Endothelial cell (in vitro differentiated cells): ENCODE measurements around the gene NFKB1. TPM values are rescaled to one million over a fixed set of nuclear protein-coding genes. Genes with fewer than 3 reads are reported as not detected.

ENCODE experiments used
- DNase-seq: peaks from one replicate; pipeline ENCODE4 v3.0.0; 2021; ENCODE audit warnings: low spot score
- H3K27ac Mint-ChIP-seq: one replicate; pipeline ENCODE4 v1.8.0; 2021; ENCODE audit warnings: mixed read lengths, inconsistent platforms; ENCODE audit not compliant: unreplicated experiment
- H3K27me3 Mint-ChIP-seq: one replicate; pipeline ENCODE4 v1.8.0; 2021; ENCODE audit warnings: mild to moderate bottlenecking, moderate library complexity, mixed read lengths, inconsistent platforms; ENCODE audit not compliant: unreplicated experiment
- H3K36me3 Mint-ChIP-seq: one replicate; pipeline ENCODE4 v1.8.0; 2021; ENCODE audit warnings: mild to moderate bottlenecking, low read depth, mixed read lengths, inconsistent platforms; ENCODE audit not compliant: unreplicated experiment
- H3K4me1 Mint-ChIP-seq: one replicate; pipeline ENCODE4 v1.8.0; 2021; ENCODE audit warnings: mild to moderate bottlenecking, mixed read lengths, inconsistent platforms; ENCODE audit not compliant: unreplicated experiment
- H3K4me3 Mint-ChIP-seq: one replicate; pipeline ENCODE4 v1.8.0; 2021; ENCODE audit warnings: mild to moderate bottlenecking, mixed read lengths, inconsistent platforms; ENCODE audit not compliant: unreplicated experiment
- H3K9me3 Mint-ChIP-seq: one replicate; pipeline ENCODE4 v1.8.0; 2021; ENCODE audit warnings: mixed read lengths, inconsistent platforms; ENCODE audit not compliant: unreplicated experiment
- total RNA-seq: library from RNA; stranded (reverse); fragmentation: NEBNext Ultra II Directional; extraction: Animal tissue kit (Norgen Biotek cat#: 25700); gene quantifications from one replicate; pipeline ENCODE4 v1.2.1, GENCODE V29; 2021; ENCODE audit not compliant: unreplicated experiment
- TF ChIP-seq, protein P1 (sequence below): fragments of 200-600 bp; sonication (generic); IDR thresholded peaks from one replicate; pipeline ENCODE4 v1.5.0; 2021; ENCODE audit warnings: antibody characterized with exemption; ENCODE audit not compliant: unreplicated experiment

The NFKB1 gene
- total RNA-seq, 1 donor from 2014 or later: 26.0 TPM

DNA sequence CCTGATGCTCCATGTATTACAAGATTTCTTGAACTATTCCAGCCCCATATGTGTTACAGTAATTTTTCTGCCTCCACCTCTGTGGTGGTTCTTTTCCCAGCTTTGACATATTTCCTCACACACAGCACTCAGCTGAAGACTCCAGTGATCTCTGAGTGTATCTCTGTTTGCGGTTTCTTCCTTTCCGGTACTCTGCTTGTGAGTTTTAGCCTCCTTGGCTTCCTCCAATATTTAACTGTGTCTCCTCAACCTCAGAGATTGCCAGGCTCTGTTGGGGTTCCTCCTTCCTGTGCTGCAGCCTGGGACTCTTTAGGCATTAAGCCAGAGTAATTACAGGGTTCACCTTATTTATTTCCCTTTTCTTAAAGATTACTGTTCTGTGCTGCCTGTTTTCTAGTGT lies 73.2 kb downstream of the NFKB1 start:
- Mint-ChIP-seq H3K36me3 (peaks cover 19% of the 10 kb centered on the region), H3K27ac (peak overlapping the region; percentile 21), H3K4me3 (no peak overlapping the region)

DNA sequence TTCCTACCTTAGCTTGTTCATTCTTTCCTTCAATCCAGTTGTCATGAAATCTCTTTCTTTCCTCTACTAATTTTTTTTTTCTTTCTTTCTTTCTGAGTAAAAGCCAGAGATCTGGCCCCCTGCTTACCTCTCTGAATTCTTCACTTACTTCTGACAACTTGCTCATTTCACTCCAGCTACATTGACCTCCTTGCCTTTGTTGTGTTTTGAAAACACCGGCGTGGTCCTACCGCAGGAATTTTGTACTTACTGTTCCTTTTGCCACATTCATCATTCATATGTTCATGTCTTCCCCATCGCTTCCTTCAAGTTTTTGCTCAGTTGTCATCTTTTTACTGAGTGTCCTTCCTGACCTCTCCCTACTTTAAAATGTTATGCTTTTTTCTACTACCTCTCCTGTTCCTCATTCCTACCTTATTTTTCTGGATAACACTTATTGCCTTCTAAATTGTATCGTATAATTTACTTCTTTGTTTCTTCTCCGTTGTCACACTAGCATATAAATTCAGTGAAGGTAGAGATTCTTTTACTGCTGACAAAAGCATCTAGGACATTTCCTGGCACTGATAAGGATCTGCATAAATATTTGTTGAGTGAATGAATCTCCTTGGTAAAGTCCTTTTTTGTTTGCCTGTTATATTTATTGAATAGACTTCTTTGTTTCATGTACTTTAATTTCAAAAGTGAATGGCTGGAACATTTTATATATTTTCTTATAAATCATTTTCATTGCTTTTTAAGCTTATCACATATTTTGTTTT lies 74.4 kb downstream of the NFKB1 start:
- TF ChIP-seq, protein P1, sequence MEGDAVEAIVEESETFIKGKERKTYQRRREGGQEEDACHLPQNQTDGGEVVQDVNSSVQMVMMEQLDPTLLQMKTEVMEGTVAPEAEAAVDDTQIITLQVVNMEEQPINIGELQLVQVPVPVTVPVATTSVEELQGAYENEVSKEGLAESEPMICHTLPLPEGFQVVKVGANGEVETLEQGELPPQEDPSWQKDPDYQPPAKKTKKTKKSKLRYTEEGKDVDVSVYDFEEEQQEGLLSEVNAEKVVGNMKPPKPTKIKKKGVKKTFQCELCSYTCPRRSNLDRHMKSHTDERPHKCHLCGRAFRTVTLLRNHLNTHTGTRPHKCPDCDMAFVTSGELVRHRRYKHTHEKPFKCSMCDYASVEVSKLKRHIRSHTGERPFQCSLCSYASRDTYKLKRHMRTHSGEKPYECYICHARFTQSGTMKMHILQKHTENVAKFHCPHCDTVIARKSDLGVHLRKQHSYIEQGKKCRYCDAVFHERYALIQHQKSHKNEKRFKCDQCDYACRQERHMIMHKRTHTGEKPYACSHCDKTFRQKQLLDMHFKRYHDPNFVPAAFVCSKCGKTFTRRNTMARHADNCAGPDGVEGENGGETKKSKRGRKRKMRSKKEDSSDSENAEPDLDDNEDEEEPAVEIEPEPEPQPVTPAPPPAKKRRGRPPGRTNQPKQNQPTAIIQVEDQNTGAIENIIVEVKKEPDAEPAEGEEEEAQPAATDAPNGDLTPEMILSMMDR: no peak
- no peak for DNase-seq
- peak overlapping the region; percentile 7 for H3K27ac Mint-ChIP-seq
- peaks cover 16% of the 10 kb centered on the region for H3K36me3 Mint-ChIP-seq
- H3K4me1 Mint-ChIP-seq: peaks cover 26% of the 10 kb centered on the region
- H3K4me3 Mint-ChIP-seq: no peak overlapping the region
- H3K9me3 Mint-ChIP-seq: no peaks in the 10 kb centered on the region
- peaks cover 2% of the 10 kb centered on the region for H3K27me3 Mint-ChIP-seq

More for the DNA sequence above, 73.2 kb downstream of the NFKB1 start:
- DNase-seq: no peak
- H3K27me3 Mint-ChIP-seq: peaks cover 2% of the 10 kb centered on the region
- no peaks in the 10 kb centered on the region for H3K9me3 Mint-ChIP-seq
- TF ChIP-seq, protein P1: no peak
- peaks cover 26% of the 10 kb centered on the region for H3K4me1 Mint-ChIP-seq

DNA sequence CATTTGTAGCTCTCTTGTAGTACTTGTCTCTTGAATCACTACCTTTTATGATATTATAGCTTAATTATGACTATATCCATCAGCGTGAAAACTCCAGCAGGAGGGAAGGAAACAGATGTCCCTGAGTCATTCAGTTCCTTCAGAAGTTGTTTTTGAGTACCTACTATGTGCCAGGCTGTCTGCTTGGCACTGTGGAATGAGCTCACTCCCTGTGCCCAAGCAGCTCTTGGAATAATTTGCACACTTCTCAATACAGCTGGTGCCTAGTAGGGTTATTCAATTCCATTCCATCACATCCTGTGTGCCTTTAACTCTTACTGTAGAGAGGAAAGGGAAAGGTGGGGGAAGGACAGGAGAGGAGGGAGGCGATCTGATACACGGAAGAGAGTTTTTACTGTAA lies 77.1 kb downstream of the NFKB1 start:
- Mint-ChIP-seq H3K4me3 (no peak overlapping the region), H3K4me1 (peaks cover 26% of the 10 kb centered on the region), H3K27me3 (peaks cover 2% of the 10 kb centered on the region), H3K9me3 (no peaks in the 10 kb centered on the region), H3K27ac (no peak overlapping the region), H3K36me3 (peaks cover 18% of the 10 kb centered on the region)
- no peak for DNase-seq
- TF ChIP-seq, protein P1: no peak

DNA sequence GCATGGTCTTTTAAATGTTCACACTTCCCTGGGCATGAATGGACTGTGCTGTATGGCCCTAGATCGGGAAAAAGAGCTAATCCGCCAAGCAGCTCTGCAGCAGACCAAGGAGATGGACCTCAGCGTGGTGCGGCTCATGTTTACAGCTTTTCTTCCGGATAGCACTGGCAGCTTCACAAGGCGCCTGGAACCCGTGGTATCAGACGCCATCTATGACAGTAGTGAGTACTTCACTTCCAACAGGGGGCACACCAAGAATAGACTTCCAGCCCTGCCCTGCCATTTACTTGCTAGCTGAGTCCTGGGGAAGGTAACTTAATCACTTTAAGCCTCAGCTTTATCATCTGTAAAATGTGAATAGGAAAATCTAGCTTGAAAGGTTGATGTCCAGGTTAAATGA lies 77.7 kb downstream of the NFKB1 start:
- Mint-ChIP-seq H3K27ac (no peak overlapping the region), H3K27me3 (peaks cover 2% of the 10 kb centered on the region), H3K9me3 (no peaks in the 10 kb centered on the region), H3K4me3 (no peak overlapping the region), H3K36me3 (peaks cover 18% of the 10 kb centered on the region), H3K4me1 (peaks cover 26% of the 10 kb centered on the region)
- DNase-seq: peak; percentile 33
- TF ChIP-seq, protein P1: peak; percentile 37

DNA sequence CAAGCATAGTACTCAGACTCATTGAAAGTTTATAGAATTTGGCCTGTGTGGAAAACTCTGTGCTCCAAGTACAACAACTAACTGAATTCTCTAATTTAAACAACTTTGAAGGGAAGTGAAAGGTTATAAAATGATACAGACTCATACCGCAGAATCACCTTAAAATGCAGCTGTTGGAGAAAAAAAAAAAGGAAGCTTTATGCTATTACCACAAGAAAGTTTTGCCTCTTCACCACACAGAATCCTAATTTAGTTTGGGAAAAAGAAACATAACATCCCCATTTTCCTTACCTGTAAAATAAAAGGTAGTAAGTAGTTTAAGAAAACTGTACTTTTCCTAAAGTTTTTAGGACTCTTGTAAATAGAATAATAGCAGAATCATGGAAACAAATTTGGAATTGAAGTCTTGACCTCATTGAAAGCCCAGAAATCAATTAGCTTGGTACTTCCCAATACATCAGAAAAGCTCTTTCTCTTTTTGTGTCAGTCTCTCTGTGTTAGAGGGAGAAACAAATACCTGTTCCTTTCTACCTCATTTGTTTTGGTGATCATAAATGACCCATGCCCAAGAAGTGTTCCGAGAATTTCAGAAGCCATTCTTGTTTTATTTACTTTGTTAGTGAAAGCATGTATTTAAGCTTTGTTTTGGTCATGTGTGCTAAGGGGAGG lies 78.8 kb downstream of the NFKB1 start:
- peaks cover 2% of the 10 kb centered on the region for H3K27me3 Mint-ChIP-seq
- no peak overlapping the region for H3K4me3 Mint-ChIP-seq
- no peak overlapping the region for H3K27ac Mint-ChIP-seq
- H3K9me3 Mint-ChIP-seq: no peaks in the 10 kb centered on the region
- H3K36me3 Mint-ChIP-seq: peaks cover 18% of the 10 kb centered on the region
- TF ChIP-seq, protein P1: no peak
- H3K4me1 Mint-ChIP-seq: peaks cover 19% of the 10 kb centered on the region
- no peak for DNase-seq
